DMS 273 treated with DMSO at 0.1 percent for 48 hours (cell line): ENCODE results near the gene FIP1L1.
"Not testable (repeated sequence)": the region's sequence is repeated elsewhere in the genome, so short reads cannot be mapped to it uniquely, and the experiment has no call there.

Experiments used
- DNase-seq: peaks from one replicate; lab custom pipeline; 2025; lab: John Stamatoyannopoulos, UW

FIP1L1 gene

GRCh38 chr4:53376900-53377299, 541 bp upstream of the FIP1L1 start:
- DNase-seq, result no peak

GRCh38 chr4:53378171-53378482, 686 bp downstream of the FIP1L1 start:
- DNase-seq, result no peak

DNA sequence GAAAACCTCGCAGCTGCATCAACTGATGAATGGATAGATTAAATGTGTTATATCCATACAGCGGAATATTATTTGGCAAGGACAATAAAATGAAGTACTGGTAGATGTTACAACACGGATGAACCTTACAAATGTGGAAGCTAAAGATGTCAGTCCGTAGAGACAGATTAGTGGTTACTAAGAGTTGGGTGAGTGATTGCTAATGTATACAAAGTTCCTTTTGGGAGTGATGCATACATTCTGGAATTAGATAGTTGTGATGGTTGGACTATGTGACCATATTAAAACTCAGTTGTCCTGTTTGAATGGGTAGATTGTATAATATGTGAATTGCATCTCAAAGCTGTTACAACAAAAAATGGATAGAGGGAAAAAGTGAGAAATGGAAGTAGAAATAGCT, 2.8 kb downstream of the FIP1L1 start:
- no peak for DNase-seq

GRCh38 chr4:53409479-53409878, 32.0 kb downstream of the FIP1L1 start:
- DNase-seq, result not testable (repeated sequence)

GRCh38 chr4:53419208-53419607, 41.8 kb downstream of the FIP1L1 start:
- no peak for DNase-seq

GRCh38 chr4:53421791-53422190, 44.4 kb downstream of the FIP1L1 start:
- no peak for DNase-seq

GRCh38 chr4:53422367-53422766, 44.9 kb downstream of the FIP1L1 start:
- no peak for DNase-seq

DNA sequence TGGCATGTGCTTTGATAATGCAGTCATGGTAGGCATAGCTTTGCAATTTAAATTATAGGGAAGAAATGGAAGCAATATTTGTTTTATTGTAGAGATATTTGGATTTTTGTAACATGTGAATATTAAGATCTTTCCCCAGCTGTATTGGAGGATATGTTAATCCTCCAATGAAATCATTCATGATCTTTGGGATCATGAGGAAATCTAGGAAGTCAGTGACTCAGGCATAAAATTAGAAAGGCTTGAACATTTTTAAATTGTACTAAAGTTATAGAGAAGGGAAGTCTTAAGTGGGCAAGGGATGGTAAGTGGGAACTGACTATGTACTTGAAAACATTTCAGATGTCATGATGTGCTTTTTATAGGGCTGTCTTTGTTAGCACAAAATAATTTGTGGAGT, 46.8 kb downstream of the FIP1L1 start:
- DNase-seq, result no peak

DNA sequence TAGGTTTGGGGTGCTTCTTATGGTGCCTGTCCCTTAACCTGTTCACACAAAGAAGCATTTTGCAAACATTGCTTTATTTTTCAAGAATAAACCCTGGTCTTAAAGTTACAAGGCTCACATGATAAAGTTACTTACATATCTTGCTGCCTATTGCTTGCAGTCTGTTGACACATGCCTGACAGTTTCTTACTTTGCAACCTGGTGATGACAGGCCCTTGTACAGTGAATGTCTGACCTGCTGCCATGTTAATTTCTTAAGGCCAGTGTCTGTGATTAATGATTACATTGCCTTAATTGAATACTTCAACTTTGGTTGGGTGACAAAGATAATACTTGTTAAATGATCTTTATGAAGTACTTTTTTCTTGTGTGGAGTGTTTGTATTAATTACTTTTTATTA, 49.9 kb downstream of the FIP1L1 start:
- DNase-seq, result no peak

GRCh38 chr4:53431052-53431451, 53.6 kb downstream of the FIP1L1 start:
- DNase-seq, result no peak

GRCh38 chr4:53432528-53433424, 55.3 kb downstream of the FIP1L1 start:
- no peak for DNase-seq

GRCh38 chr4:53436251-53436650, 58.8 kb downstream of the FIP1L1 start:
- no peak for DNase-seq

DNA sequence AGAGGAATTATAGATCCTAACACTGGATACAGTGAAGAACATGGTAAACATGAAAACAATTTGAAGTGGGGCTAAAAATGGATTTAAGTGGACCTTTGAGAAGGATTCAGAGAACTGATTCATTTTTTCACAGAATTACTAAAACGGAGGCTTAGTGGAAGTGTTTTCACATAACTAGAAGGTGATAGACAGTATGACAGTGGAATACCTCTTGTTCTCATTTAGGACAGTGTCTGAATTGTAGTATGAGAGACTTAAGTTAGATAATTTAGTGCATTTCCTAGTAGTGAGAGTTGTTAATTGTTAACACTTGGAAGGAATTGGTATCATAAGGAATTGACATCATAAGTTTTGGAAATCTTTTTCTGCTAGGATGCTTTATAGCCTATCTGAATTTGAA, 64.1 kb downstream of the FIP1L1 start:
- no peak for DNase-seq

GRCh38 chr4:53444954-53445353, 67.5 kb downstream of the FIP1L1 start:
- DNase-seq, result no peak

DNA sequence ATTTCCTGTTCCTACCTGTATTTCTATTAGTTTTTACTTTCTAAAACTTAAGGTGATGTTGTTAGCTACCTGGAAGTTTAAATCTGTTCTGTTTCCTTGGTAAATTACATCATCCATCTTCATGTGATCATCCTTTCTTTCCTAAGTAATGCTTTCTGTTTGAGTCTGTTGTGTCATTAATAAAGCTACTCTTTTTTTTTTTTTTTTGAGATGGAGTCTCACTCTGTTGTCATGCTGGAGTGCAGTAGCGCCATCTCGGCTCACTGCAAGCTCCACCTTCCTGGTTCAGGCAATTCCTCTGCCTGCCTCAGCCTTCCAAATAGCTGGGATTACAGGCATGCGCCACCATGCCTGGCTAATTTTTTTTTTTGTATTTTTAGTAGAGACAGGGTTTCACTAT, 73.3 kb downstream of the FIP1L1 start:
- no peak for DNase-seq

DNA sequence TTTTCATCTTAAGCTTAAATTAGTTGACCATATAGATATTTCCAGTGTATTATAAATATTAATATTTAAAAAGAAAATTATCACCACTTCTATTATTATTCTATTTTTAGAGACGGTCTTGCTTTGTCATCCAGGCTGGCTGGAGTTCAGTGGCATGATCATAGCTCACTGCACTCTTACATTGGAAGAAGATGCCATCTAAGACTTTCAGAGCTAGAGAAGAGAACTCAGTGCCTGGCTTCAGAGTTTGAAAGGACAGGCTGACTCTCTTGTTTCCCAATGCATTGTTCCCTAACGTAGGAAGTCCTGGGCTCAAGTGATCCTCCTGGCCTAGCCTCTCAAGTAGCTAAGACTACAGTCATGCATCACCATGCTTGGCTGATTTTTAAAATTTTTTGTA, 75.9 kb downstream of the FIP1L1 start:
- DNase-seq, result no peak

DNA sequence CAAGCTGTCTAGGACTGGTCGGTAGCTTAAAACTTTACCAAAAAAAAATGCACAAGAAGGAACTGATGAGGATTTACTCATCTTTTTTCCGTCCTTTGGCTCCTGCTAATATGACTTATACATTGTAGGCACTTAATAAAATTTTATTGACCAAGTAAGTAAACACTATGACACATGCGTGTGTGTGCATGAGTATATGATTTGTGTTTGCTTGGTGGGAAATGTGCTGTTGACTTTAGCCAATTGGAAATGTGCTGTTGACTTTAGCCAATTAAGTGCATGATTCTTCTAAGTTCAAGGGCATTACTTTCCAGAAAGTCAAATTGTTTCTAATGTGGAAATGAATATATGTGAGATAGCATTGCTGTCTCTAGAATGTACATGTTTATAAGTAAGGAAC, 78.3 kb downstream of the FIP1L1 start:
- no peak for DNase-seq

GRCh38 chr4:53456178-53456577, 78.7 kb downstream of the FIP1L1 start:
- no peak for DNase-seq

GRCh38 chr4:53459548-53459947, 82.1 kb downstream of the FIP1L1 start:
- no peak for DNase-seq

DNA sequence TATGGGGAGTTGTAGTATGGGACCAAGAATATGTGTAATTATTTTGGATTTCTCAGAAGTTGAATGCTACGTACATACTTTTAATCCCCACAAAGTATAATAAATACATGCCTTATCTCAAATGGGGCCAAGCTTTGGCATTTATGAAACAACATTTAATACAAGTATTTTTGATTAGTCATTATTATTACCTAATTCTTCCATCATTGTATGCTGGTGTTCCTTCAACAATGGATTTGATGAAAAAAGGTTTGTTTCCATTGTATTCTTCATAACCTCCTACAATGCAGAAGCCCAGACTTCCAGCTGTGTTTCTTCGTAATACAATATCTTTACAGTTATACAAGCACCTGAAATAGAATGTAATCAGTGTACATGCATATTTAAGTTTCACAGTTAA, 83.8 kb downstream of the FIP1L1 start:
- DNase-seq, result no peak

GRCh38 chr4:53463340-53463739, 85.9 kb downstream of the FIP1L1 start:
- DNase-seq, result no peak

DNA sequence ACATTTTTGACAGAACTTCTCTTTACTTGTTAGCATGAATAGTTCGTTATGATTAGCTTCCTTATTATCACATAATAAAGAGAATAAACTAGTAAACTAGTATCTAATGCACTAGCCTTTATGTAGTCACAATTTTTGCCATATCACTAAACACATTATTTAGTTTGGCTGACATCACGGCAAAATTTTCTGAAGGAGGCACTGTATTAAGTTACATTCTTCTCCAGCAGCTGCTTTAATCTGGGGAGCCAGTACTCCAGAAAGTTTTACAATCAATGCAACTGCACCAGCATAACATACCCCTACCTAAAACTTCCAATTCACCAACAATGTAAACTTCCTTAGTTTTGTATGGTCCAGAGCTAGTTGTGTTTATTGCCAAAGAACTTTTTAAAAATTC, 87.8 kb downstream of the FIP1L1 start:
- no peak for DNase-seq

GRCh38 chr4:53465891-53466290, 88.5 kb downstream of the FIP1L1 start:
- DNase-seq, result no peak

- DNase-seq, result not testable (repeated sequence)
These were observed 89.1 kb downstream of the FIP1L1 start for GRCh38 chr4:53466576-53466975.
